Parathyroid adenoma (tissue), 2 donors: ENCODE results near the gene DBNL.
"Not testable (repeated sequence)": the region's sequence is repeated elsewhere in the genome, so short reads cannot be mapped to it uniquely, and the experiment has no call there.

Experiments
- H2AFZ ChIP-seq: fragments of 300-600 bp; sonication (generic); one replicate; pipeline ENCODE4 v1.7.0; 2017; ENCODE audit warnings: antibody characterized with exemption, mild to moderate bottlenecking
- H3K27ac ChIP-seq: fragments of 300-600 bp; sonication (generic); one replicate; pipeline ENCODE4 v1.7.0; 2017
- H3K27me3 ChIP-seq: fragments of 300-600 bp; sonication (generic); one replicate; pipeline ENCODE4 v1.7.0; 2017; ENCODE audit warnings: low read length; ENCODE audit not compliant: control insufficient read depth, insufficient read depth
- H3K36me3 ChIP-seq: fragments of 300-600 bp; sonication (generic); one replicate; pipeline ENCODE4 v1.7.0; 2017; ENCODE audit warnings: low read length; ENCODE audit not compliant: control insufficient read depth, insufficient read depth
- H3K4me1 ChIP-seq: fragments of 300-600 bp; sonication (generic); one replicate; pipeline ENCODE4 v1.7.0; 2017; ENCODE audit warnings: control low read depth
- H3K4me2 ChIP-seq: fragments of 300-600 bp; sonication (generic); one replicate; pipeline ENCODE4 v1.7.0; 2017; ENCODE audit warnings: low read length
- H3K4me3 ChIP-seq: fragments of 300-600 bp; sonication (generic); one replicate; pipeline ENCODE4 v1.7.0; 2017; ENCODE audit warnings: low read depth, low read length
- H3K79me2 ChIP-seq: fragments of 300-600 bp; sonication (generic); one replicate; pipeline ENCODE4 v1.7.0; 2017; ENCODE audit warnings: control low read depth
- H3K9ac ChIP-seq: fragments of 300-600 bp; sonication (generic); one replicate; pipeline ENCODE4 v1.7.0; 2017; ENCODE audit warnings: mild to moderate bottlenecking
- H3K9me3 ChIP-seq: fragments of 300-600 bp; sonication (generic); one replicate; pipeline ENCODE4 v1.7.0; 2017; ENCODE audit warnings: low read length; ENCODE audit not compliant: control insufficient read depth
- TF ChIP-seq, protein P1 (sequence below): fragments of 300-600 bp; sonication (generic); IDR thresholded peaks from one replicate; pipeline ENCODE4 v1.7.0; 2017; ENCODE audit warnings: antibody characterized with exemption, mild to moderate bottlenecking
- donor health status: primary hyperparathyroidism.

DBNL gene

DNA sequence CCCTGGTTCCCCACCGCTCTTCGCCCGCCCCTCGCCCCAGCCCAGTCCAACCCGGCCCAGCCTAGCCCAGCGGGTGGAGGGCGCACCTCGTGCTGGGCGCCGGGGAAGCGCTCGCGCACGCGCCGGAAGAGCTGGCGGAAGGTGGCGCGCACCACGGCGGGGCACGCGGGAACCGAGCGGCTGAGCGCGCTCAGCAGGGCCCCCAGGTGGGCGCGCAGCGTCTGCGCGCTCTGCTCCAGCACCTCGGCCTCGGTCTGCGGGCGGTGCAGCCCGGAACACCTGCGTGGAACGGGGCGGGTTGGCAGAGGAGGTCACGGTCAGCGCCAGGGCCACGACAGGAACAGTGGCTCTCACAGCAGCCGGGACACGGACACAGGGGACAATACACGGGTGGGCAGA lies 4.0 kb upstream of the DBNL start:
- not testable (repeated sequence) for H3K9me3 ChIP-seq, H3K27me3 ChIP-seq, H3K36me3 ChIP-seq, H3K79me2 ChIP-seq, H3K9ac ChIP-seq, H3K4me1 ChIP-seq
- TF ChIP-seq, protein P1, sequence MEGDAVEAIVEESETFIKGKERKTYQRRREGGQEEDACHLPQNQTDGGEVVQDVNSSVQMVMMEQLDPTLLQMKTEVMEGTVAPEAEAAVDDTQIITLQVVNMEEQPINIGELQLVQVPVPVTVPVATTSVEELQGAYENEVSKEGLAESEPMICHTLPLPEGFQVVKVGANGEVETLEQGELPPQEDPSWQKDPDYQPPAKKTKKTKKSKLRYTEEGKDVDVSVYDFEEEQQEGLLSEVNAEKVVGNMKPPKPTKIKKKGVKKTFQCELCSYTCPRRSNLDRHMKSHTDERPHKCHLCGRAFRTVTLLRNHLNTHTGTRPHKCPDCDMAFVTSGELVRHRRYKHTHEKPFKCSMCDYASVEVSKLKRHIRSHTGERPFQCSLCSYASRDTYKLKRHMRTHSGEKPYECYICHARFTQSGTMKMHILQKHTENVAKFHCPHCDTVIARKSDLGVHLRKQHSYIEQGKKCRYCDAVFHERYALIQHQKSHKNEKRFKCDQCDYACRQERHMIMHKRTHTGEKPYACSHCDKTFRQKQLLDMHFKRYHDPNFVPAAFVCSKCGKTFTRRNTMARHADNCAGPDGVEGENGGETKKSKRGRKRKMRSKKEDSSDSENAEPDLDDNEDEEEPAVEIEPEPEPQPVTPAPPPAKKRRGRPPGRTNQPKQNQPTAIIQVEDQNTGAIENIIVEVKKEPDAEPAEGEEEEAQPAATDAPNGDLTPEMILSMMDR, result peak; percentile 31
- peak overlapping the region; percentile 73 for H2AFZ ChIP-seq
- H3K4me3 ChIP-seq, result peak overlapping the region; percentile 37
- H3K27ac ChIP-seq, result peak overlapping the region; percentile 68
- H3K4me2 ChIP-seq, result peak overlapping the region; percentile 57

DNA sequence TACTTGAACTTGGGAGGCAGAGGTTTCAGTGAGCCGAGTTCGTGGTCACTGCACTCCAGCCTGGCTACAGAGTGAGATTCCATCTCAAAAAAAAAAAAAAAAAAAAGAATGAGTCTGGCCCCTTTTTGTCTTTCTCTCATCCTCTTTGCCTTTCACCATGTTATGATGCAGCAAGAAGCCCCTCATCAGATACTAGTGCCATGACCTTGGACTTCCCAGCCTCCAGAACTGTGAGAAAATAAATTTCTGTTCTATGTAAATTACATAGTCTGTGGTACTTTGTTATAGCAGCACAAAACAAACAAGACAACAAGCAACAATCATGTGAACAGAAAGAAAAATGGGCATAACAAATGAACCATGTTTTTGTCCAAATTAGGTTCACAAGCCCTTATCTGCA lies 2.3 kb upstream of the DBNL start:
- peaks cover 12% of the 10 kb centered on the region for H3K79me2 ChIP-seq
- H3K27me3 ChIP-seq, result no peaks in the 10 kb centered on the region
- no peak overlapping the region for H3K4me3 ChIP-seq
- TF ChIP-seq, protein P1, result no peak
- H3K9me3 ChIP-seq, result no peaks in the 10 kb centered on the region
- H3K4me2 ChIP-seq, result no peak overlapping the region
- H3K9ac ChIP-seq, result no peak overlapping the region
- H3K27ac ChIP-seq, result no peak overlapping the region
- H3K36me3 ChIP-seq, result no peaks in the 10 kb centered on the region
- peaks cover 5% of the 10 kb centered on the region for H3K4me1 ChIP-seq
- H2AFZ ChIP-seq, result no peak overlapping the region

DNA sequence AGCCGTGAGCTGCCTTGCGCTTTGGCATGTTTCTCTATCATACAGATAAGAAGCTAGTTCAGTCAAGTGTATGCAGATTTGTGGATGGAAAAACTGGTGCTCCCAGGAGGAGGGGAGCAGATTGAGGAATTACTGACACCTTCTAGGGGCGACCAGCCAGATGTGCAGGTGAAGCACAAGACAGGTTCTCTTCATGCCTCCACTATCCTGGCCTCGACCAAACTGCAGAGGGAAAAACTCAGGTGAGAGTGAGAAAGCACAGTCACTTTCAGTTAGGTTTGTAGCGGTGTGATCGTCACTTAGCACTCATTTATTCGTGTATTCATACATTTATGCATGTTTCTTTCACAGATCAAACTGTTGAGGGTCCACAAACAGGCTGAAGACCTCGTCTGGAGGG lies 600 bp upstream of the DBNL start:
- Histone ChIP-seq H2AFZ (peak overlapping the region; percentile 90), H3K9me3 (no peaks in the 10 kb centered on the region), H3K4me2 (peak overlapping the region; percentile 96), H3K27me3 (no peaks in the 10 kb centered on the region), H3K79me2 (peaks cover 17% of the 10 kb centered on the region), H3K36me3 (no peaks in the 10 kb centered on the region), H3K27ac (peak overlapping the region; percentile 60), H3K9ac (no peak overlapping the region), H3K4me3 (peak overlapping the region; percentile 93), H3K4me1 (peaks cover 5% of the 10 kb centered on the region)
- TF ChIP-seq, protein P1, result no peak

DNA sequence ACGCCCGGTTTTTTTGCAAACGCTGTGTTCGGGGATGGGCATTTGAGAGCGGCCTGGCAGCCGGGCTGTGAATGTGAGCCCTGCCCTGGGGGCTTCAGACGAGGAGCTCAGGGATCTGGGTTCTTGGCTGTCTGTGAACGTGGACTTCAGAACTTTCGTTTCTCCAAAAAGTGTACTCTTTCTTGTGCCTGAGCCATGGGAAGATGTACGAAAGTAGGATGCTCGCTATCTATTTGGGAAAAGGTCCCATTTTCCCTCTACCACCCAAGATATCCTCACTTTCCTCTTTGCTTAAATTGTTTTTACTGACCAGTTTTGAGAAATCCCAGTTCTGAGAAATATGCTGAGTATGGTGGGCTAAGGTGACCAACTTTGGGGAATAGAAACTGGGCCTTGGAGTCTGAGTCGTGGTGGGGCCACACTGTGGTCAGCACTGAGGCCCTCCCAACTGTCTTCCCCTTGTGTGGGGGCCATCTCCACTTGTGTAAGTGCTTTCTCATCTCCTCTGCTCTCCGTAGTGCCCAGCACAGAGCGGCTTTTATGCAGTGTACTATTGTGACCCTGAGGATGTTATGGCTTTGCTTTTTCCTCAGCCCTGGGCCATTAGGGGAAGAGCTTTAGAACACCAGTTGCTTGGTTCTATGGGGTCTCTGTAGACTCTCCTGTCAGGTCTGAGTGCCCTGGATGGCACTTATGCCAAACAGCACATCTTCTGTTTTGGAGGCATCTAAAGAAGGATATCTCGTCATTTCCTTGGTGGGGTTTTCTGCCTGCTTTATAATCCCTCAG lies 918 bp downstream of the DBNL start:
- Histone ChIP-seq H2AFZ (peak overlapping the region; percentile 90), H3K36me3 (no peaks in the 10 kb centered on the region), H3K79me2 (peaks cover 28% of the 10 kb centered on the region), H3K27me3 (no peaks in the 10 kb centered on the region), H3K4me3 (peak overlapping the region; percentile 93), H3K4me2 (peak overlapping the region; percentile 96), H3K9ac (peak overlapping the region; percentile 54), H3K4me1 (peaks cover 5% of the 10 kb centered on the region), H3K9me3 (no peaks in the 10 kb centered on the region), H3K27ac (peak overlapping the region; percentile 60)
- TF ChIP-seq, protein P1, result no peak
